HepG2 (cell line): ENCODE measurements around the gene ADIPOR2. TPM values are rescaled to one million over a fixed set of nuclear protein-coding genes. Genes with fewer than 3 reads are reported as not detected.

ENCODE experiments used
- ARHGAP35 ChIP-seq: sonication (generic); formaldehyde crosslinking; IDR thresholded peaks from 2 replicates; pipeline ENCODE4 v1.9.0; 2022; ENCODE audit warnings: mild to moderate bottlenecking, inconsistent platforms, moderate library complexity, missing genetic modification reagents, borderline replicate concordance
- ELF4 ChIP-seq: sonication (generic); formaldehyde crosslinking; IDR thresholded peaks from 2 replicates; pipeline ENCODE4 v1.5.0; 2020; ENCODE audit warnings: missing genetic modification reagents, mild to moderate bottlenecking, moderate library complexity, borderline replicate concordance
- GATA4 ChIP-seq: sonication (generic); IDR thresholded peaks from 2 replicates; pipeline ENCODE4 v1.6.1; 2016; ENCODE audit warnings: antibody characterized with exemption, low read depth, borderline replicate concordance
- HNF4A ChIP-seq: sonication (generic); formaldehyde crosslinking; IDR thresholded peaks from 2 replicates; pipeline ENCODE4 v1.4.0; 2020; ENCODE audit warnings: missing genetic modification reagents
- LBX2 ChIP-seq: sonication (generic); formaldehyde crosslinking; IDR thresholded peaks from 2 replicates; pipeline ENCODE4 v1.5.0; 2020; ENCODE audit warnings: missing genetic modification reagents, mild to moderate bottlenecking, borderline replicate concordance
- MAZ ChIP-seq, 2 experiments: sonication (generic) in 1 of 2; formaldehyde crosslinking in 1 of 2; IDR thresholded peaks; 2 replicates each; pipeline versions ENCODE4 v1.5.0 to v1.6.1; 2012 to 2020; ENCODE audit warnings: low read depth in 2 of 2, mild to moderate bottlenecking in 2 of 2, borderline replicate concordance in 1 of 2, improper control_type of control experiment in 1 of 2, low read length in 1 of 2, missing genetic modification reagents in 1 of 2, moderate library complexity in 1 of 2
- PTBP1 ChIP-seq: fragments of 200-400 bp; formaldehyde crosslinking; IDR thresholded peaks from 2 replicates; pipeline ENCODE4 v1.6.1; 2018; ENCODE audit warnings: low read length, low read depth; ENCODE audit not compliant: poor library complexity, severe bottlenecking
- SNAPC4 ChIP-seq: sonication (generic); formaldehyde crosslinking; IDR thresholded peaks from 2 replicates; pipeline ENCODE4 v1.4.0; 2020; ENCODE audit warnings: mild to moderate bottlenecking, missing genetic modification reagents
- SYNCRIP ChIP-seq: fragments of 200-400 bp; formaldehyde crosslinking; IDR thresholded peaks from 2 replicates; pipeline ENCODE4 v1.6.1; 2018; ENCODE audit warnings: mild to moderate bottlenecking, low read depth, low read length; ENCODE audit not compliant: insufficient read depth
- TBX3 ChIP-seq: fragments of 450-650 bp; IDR thresholded peaks from 2 replicates; pipeline ENCODE4 v1.6.1; 2017; ENCODE audit warnings: antibody characterized with exemption, mild to moderate bottlenecking, inconsistent platforms, borderline replicate concordance
- ZNF232 ChIP-seq: sonication (generic); formaldehyde crosslinking; IDR thresholded peaks from 2 replicates; pipeline ENCODE4 v1.4.0; 2020; ENCODE audit warnings: missing genetic modification reagents, borderline replicate concordance
- ZNF24 ChIP-seq: fragments of 450-650 bp; IDR thresholded peaks from 2 replicates; pipeline ENCODE4 v1.6.1; 2017; ENCODE audit warnings: antibody characterized with exemption, mild to moderate bottlenecking
- ZNF253 ChIP-seq: sonication (generic); formaldehyde crosslinking; IDR thresholded peaks from 2 replicates; pipeline ENCODE4 v1.8.0; 2022; ENCODE audit warnings: mild to moderate bottlenecking, missing genetic modification reagents, borderline replicate concordance
- ZNF274 ChIP-seq: sonication (generic); formaldehyde crosslinking; IDR thresholded peaks from 2 replicates; pipeline ENCODE4 v1.5.1; 2020; ENCODE audit warnings: mild to moderate bottlenecking, missing genetic modification reagents
- ZNF431 ChIP-seq: sonication (generic); formaldehyde crosslinking; IDR thresholded peaks from 2 replicates; pipeline ENCODE4 v1.9.0; 2022; ENCODE audit warnings: missing genetic modification reagents, low read depth, mild to moderate bottlenecking, borderline replicate concordance
- ZNF597 ChIP-seq: sonication (generic); formaldehyde crosslinking; IDR thresholded peaks from 2 replicates; pipeline ENCODE4 v1.5.0; 2020; ENCODE audit warnings: missing genetic modification reagents
- ZNF691 ChIP-seq: sonication (generic); formaldehyde crosslinking; IDR thresholded peaks from 2 replicates; pipeline ENCODE4 v1.4.0; 2020; ENCODE audit warnings: missing genetic modification reagents, low read depth, mild to moderate bottlenecking, borderline replicate concordance
- ZUFSP ChIP-seq: sonication (generic); formaldehyde crosslinking; IDR thresholded peaks from 2 replicates; pipeline ENCODE4 v1.9.0; 2021; ENCODE audit warnings: missing genetic modification reagents, mild to moderate bottlenecking, borderline replicate concordance
- polyA plus RNA-seq, 8 experiments: library from polyadenylated mRNA; depleted of rRNA in 3 of 8; stranded (reverse) in 7 of 8; unstranded in 1 of 8; fragments of >200 nt; fragmentation: Illumina TruSeq in 4 of 8; extraction: Trizol in 4 of 8; gene quantifications; 2 replicates each; pipeline versions ENCODE4 v1.2.1 to v1.2.3, GENCODE V29; 2011 to 2016; ENCODE audit warnings: low read depth in 4 of 8, missing spikeins in 1 of 8, mixed read lengths in 1 of 8; ENCODE audit not compliant: insufficient read depth in 1 of 8
- total RNA-seq, 5 experiments: library from RNA; depleted of rRNA; stranded (reverse); fragments of >200 nt; fragmentation: Illumina TruSeq; extraction: Trizol; gene quantifications; 2 replicates each; pipeline ENCODE4 v1.2.3, GENCODE V29; 2016; ENCODE audit warnings: low read depth in 1 of 5

ADIPOR2 gene
- total and polyA plus RNA-seq, 2 of the 13 experiments (the other 11 are each of a cell fraction or from before 2014, with no cell fraction given): 35.2 to 52.2 TPM

- TF ChIP-seq MAZ (IDR thresholded peaks at IDR 0.05; ENCODE audit: borderline replicate concordance, low read depth, low read length) (no peak), MAZ (CRISPR knock-in tag; IDR thresholded peaks at IDR 0.05; ENCODE audit: low read depth) (no peak), PTBP1 (no peak), ZNF597 (CRISPR knock-in tag) (no peak), ARHGAP35 (CRISPR knock-in tag) (no peak), GATA4 (no peak), ZNF253 (CRISPR knock-in tag) (no peak), ELF4 (CRISPR knock-in tag) (no peak), ZNF232 (CRISPR knock-in tag) (no peak), ZNF24 (no peak), ZNF691 (no peak), TBX3 (no peak), ZNF431 (CRISPR knock-in tag) (no peak), HNF4A (peak; percentile 32; the same call in 1 of the 2 replicates), ZUFSP (CRISPR knock-in tag) (no peak), LBX2 (no peak), SYNCRIP (no peak), SNAPC4 (no peak), ZNF274 (CRISPR knock-in tag) (no peak)
Measured at GRCh38 chr12:1660304-1661187, 30.3 kb upstream of the ADIPOR2 start (continued).
